Uterus (tissue), 2 donors: ENCODE data around the gene ITGB8.

Experiments used
- CTCF ChIP-seq, 4 experiments: fragments of 200-600 bp in 2 of 4; fragments of 450-650 bp in 2 of 4; sonication (generic) in 2 of 4; IDR thresholded peaks; one replicate each; pipeline ENCODE4 v1.5.1; 2016 to 2019; ENCODE audit warnings: antibody characterized with exemption in 4 of 4, mild to moderate bottlenecking in 2 of 4, moderate library complexity in 1 of 4
- POLR2A ChIP-seq, 2 donors: fragments of 450-650 bp; IDR thresholded peaks; one replicate each; pipeline ENCODE4 v1.6.1; 2016; ENCODE audit warnings: antibody characterized with exemption in 2 of 2, mild to moderate bottlenecking in 1 of 2, moderate library complexity in 1 of 2

GRCh38 chr7:20358106-20358505, 27.4 kb downstream of the ITGB8 start:
- no peak for TF ChIP-seq CTCF (IDR thresholded peaks at IDR 0.05)
- TF ChIP-seq POLR2A (IDR thresholded peaks at IDR 0.05) = no peak
